NCI-H1436 treated with DMSO at 0.1 percent for 48 hours (cell line): ENCODE results near the gene KIAA0825.

Experiments used
- DNase-seq: peaks from one replicate; lab custom pipeline; 2025; lab: John Stamatoyannopoulos, UW

The KIAA0825 gene

GRCh38 chr5:94313188-94313587 is 305.2 kb downstream of the KIAA0825 start:
- no peak for DNase-seq

- no peak for DNase-seq
Measured at GRCh38 chr5:94312298-94312697, 306.1 kb downstream of the KIAA0825 start.

- no peak for DNase-seq
Measured at GRCh38 chr5:94310833-94311232, 307.6 kb downstream of the KIAA0825 start.

GRCh38 chr5:94309141-94309540 is 309.3 kb downstream of the KIAA0825 start:
- no peak for DNase-seq

- DNase-seq: no peak
Measured at GRCh38 chr5:94308442-94308841, 310.0 kb downstream of the KIAA0825 start.

GRCh38 chr5:94304146-94304545 is 314.3 kb downstream of the KIAA0825 start:
- DNase-seq: no peak

GRCh38 chr5:94288937-94289336 is 329.5 kb downstream of the KIAA0825 start:
- DNase-seq: no peak

GRCh38 chr5:94285984-94286383 is 332.4 kb downstream of the KIAA0825 start:
- no peak for DNase-seq

- no peak for DNase-seq
Measured at GRCh38 chr5:94283093-94283492, 335.3 kb downstream of the KIAA0825 start.

- DNase-seq: no peak
Measured at GRCh38 chr5:94281236-94281801, 337.1 kb downstream of the KIAA0825 start.

- DNase-seq: no peak
Measured at GRCh38 chr5:94276751-94277150, 341.7 kb downstream of the KIAA0825 start.

- no peak for DNase-seq
Measured at GRCh38 chr5:94276048-94276447, 342.4 kb downstream of the KIAA0825 start.

- DNase-seq: no peak
Measured at GRCh38 chr5:94274707-94275106, 343.7 kb downstream of the KIAA0825 start.

- DNase-seq: no peak
Measured at GRCh38 chr5:94268226-94268625, 350.2 kb downstream of the KIAA0825 start.

GRCh38 chr5:94267350-94267899 is 351.0 kb downstream of the KIAA0825 start:
- no peak for DNase-seq

GRCh38 chr5:94266170-94266569 is 352.2 kb downstream of the KIAA0825 start:
- DNase-seq: no peak

GRCh38 chr5:94263068-94263467 is 355.3 kb downstream of the KIAA0825 start:
- DNase-seq: no peak

- DNase-seq: no peak
Measured at GRCh38 chr5:94260096-94260495, 358.3 kb downstream of the KIAA0825 start.

GRCh38 chr5:94254214-94254613 is 364.2 kb downstream of the KIAA0825 start:
- no peak for DNase-seq

GRCh38 chr5:94250985-94251384 is 367.4 kb downstream of the KIAA0825 start:
- DNase-seq: no peak

GRCh38 chr5:94249430-94249829 is 369.0 kb downstream of the KIAA0825 start:
- no peak for DNase-seq

- DNase-seq: no peak
Measured at GRCh38 chr5:94248175-94248875, 370.1 kb downstream of the KIAA0825 start.

- DNase-seq: no peak
Measured at GRCh38 chr5:94245608-94246007, 372.8 kb downstream of the KIAA0825 start.

GRCh38 chr5:94244921-94245320 is 373.5 kb downstream of the KIAA0825 start:
- no peak for DNase-seq
